NCI-H1694 (cell line): ENCODE measurements around the gene ALDH3A1.
A peak's percentile ranks its signal among the peaks of the same experiment; 100 is the strongest.

Experiments
- DNase-seq: peaks from one replicate; lab custom pipeline; 2025; lab: John Stamatoyannopoulos, UW

The ALDH3A1 gene

GRCh38 chr17:19759568-19760549 lies 11.8 kb upstream of the ALDH3A1 start:
- no peak for DNase-seq

DNA sequence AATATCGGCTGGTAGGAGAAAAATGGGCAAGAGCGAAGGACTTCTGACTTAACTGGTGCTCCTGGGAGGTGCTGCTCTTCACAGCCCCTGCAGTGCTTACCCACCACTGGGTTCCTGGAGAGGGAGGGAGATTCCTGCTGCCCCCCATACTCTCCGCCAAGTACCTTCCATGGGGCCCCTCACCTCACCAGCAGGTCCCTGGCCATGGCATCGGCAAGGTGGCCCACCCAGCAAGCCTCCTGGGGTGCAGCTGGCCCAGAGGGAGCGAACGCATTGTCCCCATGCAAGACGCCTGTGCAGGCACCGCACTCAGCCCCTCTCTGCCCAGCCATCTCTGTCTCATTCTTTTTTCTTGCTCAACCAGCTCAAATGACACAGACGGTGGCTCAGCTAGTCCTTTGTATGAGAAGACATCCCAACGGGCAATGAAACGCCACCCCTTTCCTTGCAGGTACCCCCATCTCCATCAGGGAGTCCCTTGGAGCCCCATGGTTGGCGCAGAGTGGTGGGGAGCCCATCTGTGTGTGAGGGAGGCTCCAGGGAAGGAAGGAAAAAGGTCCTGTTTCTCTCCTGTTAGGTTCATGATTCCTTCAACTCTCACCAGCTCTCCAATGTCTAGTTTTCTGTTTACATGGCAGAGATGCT lies 9.6 kb upstream of the ALDH3A1 start:
- no peak for DNase-seq

GRCh38 chr17:19756546-19756945 lies 8.4 kb upstream of the ALDH3A1 start:
- DNase-seq, result no peak

GRCh38 chr17:19755821-19756510 lies 7.9 kb upstream of the ALDH3A1 start:
- no peak for DNase-seq

GRCh38 chr17:19755392-19755791 lies 7.3 kb upstream of the ALDH3A1 start:
- DNase-seq, result no peak

DNA sequence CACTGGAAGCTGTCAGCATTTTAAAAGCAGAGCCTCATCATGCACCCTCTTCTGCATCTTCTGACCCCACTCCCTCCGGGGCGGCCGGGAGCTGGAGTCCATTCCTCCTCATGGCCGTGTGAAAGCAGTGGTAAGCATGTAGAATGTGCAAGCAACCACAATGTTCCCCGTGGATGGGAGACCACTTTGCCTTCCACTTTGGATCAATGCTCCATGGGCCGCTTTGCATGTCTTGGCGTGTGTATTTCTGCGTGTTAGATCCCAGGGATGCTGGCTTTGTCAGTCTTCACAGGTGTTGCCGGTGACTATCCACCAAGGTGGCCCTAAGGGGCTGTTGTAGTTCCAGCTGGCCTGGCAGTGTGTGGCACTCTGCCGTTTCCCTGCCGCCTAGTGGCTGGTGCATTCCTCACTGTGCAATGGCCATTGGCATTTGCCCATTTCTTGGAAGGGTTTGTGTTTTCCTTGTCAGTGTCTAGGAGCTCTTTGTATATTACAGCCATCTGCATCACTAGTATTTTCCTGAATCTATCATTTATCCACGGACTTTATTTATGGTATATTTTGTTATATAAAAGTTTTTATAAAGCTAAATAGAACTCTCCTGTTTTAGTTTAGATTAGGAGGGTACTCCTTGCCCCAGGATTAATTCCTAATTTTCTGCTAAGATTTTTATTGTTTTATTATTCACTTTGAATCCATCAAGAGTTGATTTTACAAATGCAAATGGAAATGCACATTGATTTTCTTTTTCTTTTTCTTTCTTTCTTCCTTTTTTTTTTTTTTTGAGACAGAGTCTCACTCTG lies 5.8 kb upstream of the ALDH3A1 start:
- DNase-seq, result peak; percentile 22

DNA sequence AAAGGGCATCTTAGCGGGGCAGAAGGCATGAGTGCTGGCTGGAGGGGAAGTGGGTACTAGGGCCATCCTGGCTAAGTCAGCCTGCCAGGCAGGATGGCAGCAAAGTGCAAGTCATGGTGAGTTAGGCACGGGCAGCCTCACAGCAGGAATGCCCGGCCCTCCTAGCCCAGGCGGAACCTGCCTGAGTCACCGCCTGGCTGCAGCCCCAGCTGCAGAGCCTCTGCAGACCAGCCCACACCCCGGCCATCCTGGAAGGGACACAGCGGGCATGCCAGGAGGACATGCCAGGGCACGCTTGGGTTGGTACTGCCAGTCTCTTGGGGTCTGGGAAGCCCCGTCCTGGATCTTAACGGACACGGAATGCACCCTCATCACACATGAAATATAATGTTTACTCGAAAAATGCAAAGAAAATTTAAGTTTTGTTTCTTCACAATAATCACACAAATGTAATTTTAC lies 5.0 kb upstream of the ALDH3A1 start:
- no peak for DNase-seq

- no peak for DNase-seq
Observed at GRCh38 chr17:19752216-19753050, 4.3 kb upstream of the ALDH3A1 start.

DNA sequence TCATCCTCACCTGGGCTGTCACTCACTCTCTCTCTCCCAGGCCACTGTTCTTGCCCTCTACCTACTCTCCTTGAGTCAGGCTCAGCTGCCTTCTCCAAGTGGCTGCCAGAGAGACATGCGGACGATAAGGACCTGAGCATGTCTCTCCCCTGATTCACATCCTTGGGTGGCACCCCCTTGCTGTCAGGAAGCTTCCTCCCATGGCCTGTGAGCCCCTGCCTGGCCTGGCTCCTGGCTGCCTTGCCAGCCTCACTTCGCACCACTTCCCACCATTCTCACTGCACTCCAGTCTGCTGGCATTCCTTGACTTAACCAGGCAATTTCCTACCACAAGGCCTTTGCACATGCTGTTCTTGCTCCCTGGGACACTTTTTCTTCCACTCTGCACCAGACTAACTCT lies 2.7 kb upstream of the ALDH3A1 start:
- no peak for DNase-seq

DNA sequence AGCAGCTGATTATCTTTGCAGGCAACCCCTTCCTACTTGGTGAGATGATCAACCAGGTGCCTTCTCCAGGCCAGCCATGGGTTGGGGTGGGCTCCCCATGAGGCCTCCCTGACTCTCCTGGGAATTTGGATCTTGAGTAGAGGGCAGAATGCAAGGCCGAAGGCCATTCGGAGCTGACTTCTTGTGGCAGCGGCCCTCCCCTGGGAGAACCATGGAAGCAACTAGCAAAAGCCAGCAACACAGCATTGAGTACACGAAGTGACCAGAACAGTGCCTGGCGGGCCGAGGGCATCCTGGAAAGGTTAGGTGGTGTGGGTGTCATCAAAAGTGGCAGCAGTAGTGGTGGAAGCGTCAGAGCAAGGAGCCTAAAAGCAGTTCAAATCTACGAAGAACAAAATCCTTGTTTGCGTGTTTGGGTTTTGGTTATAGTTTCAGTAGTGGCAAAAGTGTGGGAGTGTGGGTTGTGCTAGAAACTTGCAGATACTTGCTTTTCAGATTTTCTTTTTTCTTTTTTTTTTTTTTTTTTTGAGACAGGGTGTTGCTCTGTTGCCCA lies 2.0 kb upstream of the ALDH3A1 start:
- no peak for DNase-seq

GRCh38 chr17:19748807-19749193 lies 702 bp upstream of the ALDH3A1 start:
- DNase-seq, result no peak

DNA sequence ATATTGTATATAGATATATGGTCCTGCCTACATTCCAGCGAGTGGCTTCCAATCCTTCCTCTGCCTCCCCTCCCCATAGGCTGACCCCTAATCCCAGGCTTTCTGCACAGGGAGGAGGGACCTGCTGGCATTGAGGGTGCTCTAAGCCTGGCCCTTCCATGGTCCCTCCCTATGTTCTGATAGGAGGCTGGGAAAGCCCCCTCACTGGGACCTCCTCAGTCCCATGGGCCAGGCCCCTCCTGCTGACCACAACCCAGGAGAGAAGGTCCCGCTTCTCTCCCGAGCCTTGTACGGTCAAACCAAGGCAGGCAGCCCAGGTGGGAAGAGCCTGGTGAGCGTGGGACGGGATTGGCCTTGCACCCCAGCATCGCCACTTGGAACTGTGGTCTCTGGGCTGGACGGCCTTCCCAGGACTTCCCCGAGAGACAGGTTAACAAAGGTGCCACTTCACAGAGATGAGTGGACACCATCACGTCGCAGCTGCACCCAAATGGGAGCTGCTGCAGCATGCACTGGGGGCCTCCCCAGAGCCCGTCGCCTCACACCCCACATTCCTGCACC lies 859 bp downstream of the ALDH3A1 start:
- no peak for DNase-seq

GRCh38 chr17:19746517-19746916 lies 1.6 kb downstream of the ALDH3A1 start:
- DNase-seq, result no peak

GRCh38 chr17:19744922-19745757 lies 3.0 kb downstream of the ALDH3A1 start:
- peak; percentile 70 for DNase-seq

GRCh38 chr17:19744492-19744891 lies 3.6 kb downstream of the ALDH3A1 start:
- DNase-seq, result no peak

DNA sequence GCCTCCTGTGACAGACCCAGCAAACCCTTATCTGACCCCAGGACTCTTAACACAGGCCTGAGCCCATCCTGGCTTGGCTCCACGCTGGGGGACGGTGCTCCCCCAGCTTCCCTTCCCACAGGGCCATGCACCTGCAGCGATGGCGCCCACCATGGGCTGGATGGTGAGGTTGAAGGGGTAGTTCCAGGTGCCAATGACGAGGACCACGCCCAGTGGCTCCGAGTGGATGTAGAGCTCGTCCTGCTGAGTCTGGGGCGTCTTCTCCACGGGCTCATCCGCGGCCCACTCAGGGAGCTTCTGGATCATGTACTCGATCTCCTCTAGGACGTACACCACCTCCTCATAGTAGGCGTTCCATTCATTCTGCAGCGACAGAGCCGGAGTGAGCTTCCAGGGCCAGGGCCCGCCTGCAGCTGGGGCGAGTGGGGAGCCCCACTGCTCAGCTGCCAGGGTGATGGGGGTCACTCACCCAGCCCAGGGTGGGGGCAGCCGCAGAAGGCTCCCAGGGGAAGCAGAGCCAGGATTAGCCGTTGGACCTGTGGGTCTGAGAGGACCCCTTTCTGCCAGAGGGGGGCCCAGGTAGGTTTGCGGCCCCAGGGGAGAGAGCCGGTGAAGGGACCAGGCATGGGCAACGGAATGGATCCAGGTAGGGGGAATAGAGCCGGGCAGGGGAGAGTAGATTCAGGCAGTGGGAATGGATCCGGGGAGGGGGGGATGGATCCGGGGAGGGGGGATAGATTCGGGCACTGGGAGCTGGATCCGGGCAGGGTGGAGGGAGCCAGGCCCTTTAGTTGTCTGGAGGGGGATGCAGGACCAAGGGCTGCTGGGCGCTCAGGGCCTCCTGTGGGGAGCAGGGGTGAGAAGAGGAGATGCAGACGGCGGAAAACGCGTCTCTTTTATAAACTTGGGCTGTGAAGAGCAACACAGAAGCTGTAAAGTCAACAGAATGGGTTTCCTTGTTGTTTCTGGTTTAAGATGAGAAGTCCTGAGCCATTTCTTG lies 4.7 kb downstream of the ALDH3A1 start:
- no peak for DNase-seq

DNA sequence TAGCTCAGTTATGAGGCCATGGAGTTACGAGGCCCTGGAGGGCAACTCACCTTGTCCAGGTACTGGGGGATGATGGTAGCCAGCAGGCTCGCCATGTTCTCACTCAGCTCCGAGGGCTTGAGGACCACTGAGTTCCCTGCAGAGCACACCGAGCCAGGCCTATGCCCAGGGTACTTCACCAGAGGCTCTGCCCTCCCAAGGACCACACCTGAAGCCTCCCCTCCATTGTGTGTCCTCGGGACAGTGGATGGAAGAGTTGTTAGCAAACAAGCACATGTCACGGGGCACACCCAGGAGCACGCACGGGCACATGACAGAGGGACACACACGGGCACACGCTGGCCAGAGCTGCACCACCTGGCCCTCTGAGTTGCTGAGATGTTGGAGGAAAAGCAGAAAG lies 5.6 kb downstream of the ALDH3A1 start:
- DNase-seq, result no peak

DNA sequence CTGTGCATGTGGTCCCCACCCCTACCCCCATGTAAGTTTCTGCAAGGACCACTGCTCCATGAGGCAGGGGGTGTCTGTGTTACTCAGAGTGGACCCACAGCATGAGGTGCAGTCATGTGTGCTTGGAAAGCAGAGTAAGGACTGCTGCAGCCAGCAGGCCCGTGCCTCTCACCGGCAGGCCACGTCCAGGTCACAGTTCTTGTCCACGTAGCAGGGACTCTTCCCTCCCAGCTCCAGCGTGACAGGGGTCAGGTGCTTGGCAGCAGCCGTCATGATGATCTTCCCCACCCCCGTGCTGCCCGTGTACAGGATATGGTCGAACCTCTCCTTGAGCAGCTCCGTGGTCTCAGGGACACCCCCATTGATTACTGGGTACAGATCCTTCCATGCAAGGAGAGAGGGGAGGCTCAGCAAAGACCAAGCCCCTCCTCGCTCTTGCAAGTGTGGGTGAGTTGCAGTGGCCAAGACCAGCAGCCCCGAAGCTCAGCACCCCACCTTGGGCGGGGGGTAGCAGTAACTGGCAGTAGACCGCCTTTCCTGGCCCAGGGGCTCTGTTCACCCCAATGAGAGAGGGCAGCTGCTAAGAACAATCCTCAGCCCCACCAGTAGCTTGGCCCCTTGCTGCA lies 6.2 kb downstream of the ALDH3A1 start:
- DNase-seq, result no peak
